Measurements from ENCODE around the gene ACSM6.

DNA sequence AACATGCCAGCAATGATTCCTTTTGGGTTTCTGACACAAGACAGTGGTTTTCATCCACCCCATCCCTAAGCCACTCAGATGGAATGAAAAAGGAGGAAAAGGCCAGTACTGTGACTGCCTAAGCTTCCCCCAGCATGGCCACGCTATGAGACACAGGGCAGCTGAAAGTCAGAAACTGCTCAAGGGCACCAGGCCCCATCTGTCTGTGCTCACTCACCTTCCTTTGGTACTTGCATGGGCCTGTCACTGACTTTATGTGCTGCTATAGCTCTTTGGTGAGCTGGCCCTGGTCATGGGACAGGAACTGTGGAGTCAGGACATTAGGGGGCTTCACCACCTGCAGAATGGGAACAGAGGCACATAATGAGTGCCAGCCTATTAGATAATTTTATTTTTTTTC, 21.2 kb upstream of the ACSM6 start:
- TF ChIP-seq ZNF274 (IDR thresholded peaks at IDR 0.05; ENCODE audit: low read depth, low read length) (no peak), YY1 (IDR thresholded peaks at IDR 0.05; ENCODE audit: insufficient read depth, insufficient read length) (no peak), SUZ12 (IDR thresholded peaks at IDR 0.05; ENCODE audit: extremely low read depth, insufficient read depth, insufficient read length) (no peak)

Data from NT2/D1 (cell line).